Mesenchymal stem cell (in vitro differentiated cells and primary cell): Measurements from ENCODE around the gene CDK6.
A peak's percentile ranks its signal among the peaks of the same experiment; 100 is the strongest.

Experiments used
- DNase-seq: peaks from one replicate; pipeline ENCODE4 v3.0.0-alpha.2; 2013
- H2AFZ ChIP-seq: one replicate; pipeline ENCODE4 v1.6.1; 2013; ENCODE audit warnings: low read depth, mild to moderate bottlenecking, control low read depth, inconsistent platforms, low read length, moderate library complexity
- H2AK5ac ChIP-seq: 2 replicates; pipeline ENCODE4 v1.6.1; 2013; ENCODE audit warnings: low read length, moderate library complexity, mild to moderate bottlenecking, inconsistent platforms; ENCODE audit not compliant: severe bottlenecking
- H2BK120ac ChIP-seq: one replicate; pipeline ENCODE4 v1.6.1; 2013; ENCODE audit warnings: low read depth, mild to moderate bottlenecking, inconsistent platforms, low read length, moderate library complexity
- H2BK12ac ChIP-seq, 2 experiments: one replicate each; pipeline ENCODE4 v1.6.1; 2013; ENCODE audit warnings: inconsistent platforms in 2 of 2, low read length in 2 of 2, mild to moderate bottlenecking in 2 of 2, moderate library complexity in 2 of 2, control low read depth in 1 of 2
- H2BK15ac ChIP-seq: one replicate; pipeline ENCODE4 v1.6.1; 2013; ENCODE audit warnings: mild to moderate bottlenecking, low read depth, inconsistent platforms; ENCODE audit not compliant: poor library complexity, severe bottlenecking
- H2BK5ac ChIP-seq: 2 replicates; pipeline ENCODE4 v1.6.1; 2013; ENCODE audit warnings: low read depth, mild to moderate bottlenecking, low read length, control low read depth, inconsistent platforms; ENCODE audit not compliant: poor library complexity, severe bottlenecking
- H3K14ac ChIP-seq, 2 experiments: one replicate each; pipeline ENCODE4 v1.6.1; 2013; ENCODE audit warnings: inconsistent platforms in 2 of 2, low read length in 2 of 2, control low read depth in 1 of 2, mild to moderate bottlenecking in 1 of 2, moderate library complexity in 1 of 2
- H3K18ac ChIP-seq, 2 experiments: one replicate each; pipeline ENCODE4 v1.6.1; 2013; ENCODE audit warnings: inconsistent platforms in 2 of 2, low read length in 2 of 2, control low read depth in 1 of 2, low read depth in 1 of 2, mild to moderate bottlenecking in 1 of 2
- H3K23ac ChIP-seq, 2 experiments: one replicate each; pipeline ENCODE4 v1.6.1; 2013; ENCODE audit warnings: inconsistent platforms in 2 of 2, low read length in 2 of 2, mild to moderate bottlenecking in 2 of 2, moderate library complexity in 2 of 2, control low read depth in 1 of 2
- H3K27ac ChIP-seq: 2 replicates; pipeline ENCODE4 v1.5.1; 2013; ENCODE audit warnings: mild to moderate bottlenecking, moderate library complexity, low read length, control low read depth, inconsistent platforms; ENCODE audit not compliant: poor library complexity, severe bottlenecking
- H3K27me3 ChIP-seq, 2 experiments: 2 replicates each; pipeline versions ENCODE4 v1.6.1 to v1.7.0; 2013; ENCODE audit warnings: low read length in 2 of 2, mild to moderate bottlenecking in 2 of 2, moderate library complexity in 2 of 2, control low read depth in 1 of 2, inconsistent platforms in 1 of 2; ENCODE audit not compliant: control insufficient read depth in 1 of 2, insufficient read depth in 1 of 2
- H3K36me3 ChIP-seq, 2 experiments: 2 replicates each; pipeline versions ENCODE4 v1.6.1 to v1.7.0; 2013; ENCODE audit warnings: low read length in 2 of 2, control low read depth in 1 of 2, inconsistent platforms in 1 of 2, low read depth in 1 of 2, mild to moderate bottlenecking in 1 of 2; ENCODE audit not compliant: insufficient read depth in 2 of 2, control insufficient read depth in 1 of 2
- H3K4ac ChIP-seq, 2 experiments: one replicate each; pipeline ENCODE4 v1.6.1; 2013; ENCODE audit warnings: inconsistent platforms in 2 of 2, low read length in 2 of 2, mild to moderate bottlenecking in 2 of 2, moderate library complexity in 2 of 2, control low read depth in 1 of 2, low read depth in 1 of 2
- H3K4me1 ChIP-seq: 2 replicates; pipeline ENCODE4 v1.6.1; 2013; ENCODE audit warnings: low read depth, low read length, control low read depth; ENCODE audit not compliant: control insufficient read depth, insufficient read depth
- H3K4me2 ChIP-seq: 2 replicates; pipeline ENCODE4 v1.6.1; 2013; ENCODE audit warnings: low read length, mild to moderate bottlenecking, inconsistent platforms; ENCODE audit not compliant: poor library complexity, severe bottlenecking
- H3K4me3 ChIP-seq, 2 experiments: 2 replicates each; pipeline versions ENCODE4 v1.5.1 to v1.7.0; 2013; ENCODE audit warnings: low read length in 2 of 2, mild to moderate bottlenecking in 2 of 2, control low read depth in 1 of 2, low read depth in 1 of 2; ENCODE audit not compliant: insufficient read depth in 1 of 2
- H3K79me1 ChIP-seq: replicated peaks from 2 replicates; pipeline ENCODE4 v1.6.1; 2013; ENCODE audit warnings: mild to moderate bottlenecking, control low read depth, low read length, inconsistent platforms; ENCODE audit not compliant: poor library complexity, severe bottlenecking
- H3K9ac ChIP-seq: 2 replicates; pipeline ENCODE4 v1.7.0; 2013; ENCODE audit warnings: mild to moderate bottlenecking, low read length, moderate library complexity
- H3K9me3 ChIP-seq: 2 replicates; pipeline ENCODE4 v1.7.0; 2013; ENCODE audit warnings: mild to moderate bottlenecking, low read length; ENCODE audit not compliant: control insufficient read depth
- H4K8ac ChIP-seq: one replicate; pipeline ENCODE4 v1.6.1; 2013; ENCODE audit warnings: inconsistent platforms, mild to moderate bottlenecking, low read length, moderate library complexity
- H4K91ac ChIP-seq: one replicate; pipeline ENCODE4 v1.6.1; 2013; ENCODE audit warnings: mild to moderate bottlenecking, low read length, inconsistent platforms
- WGBS: methylation state at CpG from one replicate; pipeline ENCODE4 v1.1.7; 2013; ENCODE audit warnings: mixed read lengths; 5-methylcytosine and 5-hydroxymethylcytosine counted together

CDK6 gene

GRCh38 chr7:92769844-92770243 lies 66.5 kb downstream of the CDK6 start:
- no peak overlapping the region for H3K4me2 ChIP-seq
- H2BK120ac ChIP-seq = no peak overlapping the region
- no peak overlapping the region for H2BK5ac ChIP-seq
- no peak overlapping the region for H4K8ac ChIP-seq
- no peak overlapping the region for H2AK5ac ChIP-seq
- H3K9me3 ChIP-seq = no peaks in the 10 kb centered on the region
- H2BK12ac ChIP-seq = no peak overlapping the region
- H3K4me3 ChIP-seq = no peak overlapping the region
- no peak overlapping the region for H3K23ac ChIP-seq
- H2AFZ ChIP-seq = no peak overlapping the region
- WGBS = no CpG with 5 or more reads among the region's 1 CpG
- no peak overlapping the region for H3K4ac ChIP-seq
- no peak overlapping the region for H3K9ac ChIP-seq
- H3K27ac ChIP-seq = no peak overlapping the region
- peaks cover 0 to 21% of the 10 kb centered on the region in 2 experiments for H3K36me3 ChIP-seq
- no peak overlapping the region for H2BK15ac ChIP-seq
- DNase-seq = no peak
- peaks cover 3% of the 10 kb centered on the region for H3K4me1 ChIP-seq
- H3K14ac ChIP-seq = no peak overlapping the region
- peaks cover 2% of the 10 kb centered on the region for H3K79me1 ChIP-seq
- H3K27me3 ChIP-seq = no peaks in the 10 kb centered on the region
- H3K18ac ChIP-seq = no peak overlapping the region
- H4K91ac ChIP-seq = no peak overlapping the region

DNA sequence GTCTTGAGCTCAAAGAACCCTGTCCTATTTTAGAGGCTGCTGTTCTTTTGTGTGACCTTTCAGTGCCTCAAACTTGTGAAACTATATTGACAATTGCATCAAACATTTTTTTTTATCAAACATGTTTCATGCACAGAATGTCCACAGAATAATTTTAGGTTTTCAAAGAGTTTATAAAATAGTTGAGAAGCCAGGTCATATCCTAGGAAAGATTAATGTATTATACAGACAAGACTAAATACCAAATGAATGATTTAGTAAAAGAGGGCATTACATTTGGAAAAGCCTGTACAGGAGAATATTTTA lies 67.0 kb downstream of the CDK6 start:
- H3K18ac ChIP-seq = no peak overlapping the region
- no peaks in the 10 kb centered on the region for H3K27me3 ChIP-seq
- no peak overlapping the region for H3K27ac ChIP-seq
- H2AK5ac ChIP-seq = no peak overlapping the region
- no peak overlapping the region for H3K4me3 ChIP-seq
- H3K4me1 ChIP-seq = peaks cover 3% of the 10 kb centered on the region
- no peak overlapping the region for H2BK5ac ChIP-seq
- H2BK15ac ChIP-seq = no peak overlapping the region
- no peak for DNase-seq
- H3K23ac ChIP-seq = no peak overlapping the region
- H2BK120ac ChIP-seq = no peak overlapping the region
- H3K9me3 ChIP-seq = no peaks in the 10 kb centered on the region
- H2AFZ ChIP-seq = no peak overlapping the region
- H4K91ac ChIP-seq = no peak overlapping the region
- no peak overlapping the region for H3K4ac ChIP-seq
- no peak overlapping the region for H3K14ac ChIP-seq
- no peak overlapping the region for H3K9ac ChIP-seq
- H3K79me1 ChIP-seq = peaks cover 2% of the 10 kb centered on the region
- no peak overlapping the region for H2BK12ac ChIP-seq
- no peak overlapping the region for H3K4me2 ChIP-seq
- peaks cover 0 to 19% of the 10 kb centered on the region in 2 experiments for H3K36me3 ChIP-seq
- H4K8ac ChIP-seq = no peak overlapping the region

- Histone ChIP-seq H3K4me2 (no peak overlapping the region), H4K91ac (no peak overlapping the region), H2BK5ac (no peak overlapping the region), H3K4me1 (peaks cover 6% of the 10 kb centered on the region), H3K9ac (no peak overlapping the region), H3K27me3 (no peaks in the 10 kb centered on the region), H2AFZ (no peak overlapping the region), H3K9me3 (no peaks in the 10 kb centered on the region), H3K18ac (no peak overlapping the region), H3K4ac (no peak overlapping the region), H3K14ac (no peak overlapping the region), H2BK120ac (no peak overlapping the region), H2BK12ac (no peak overlapping the region), H3K23ac (no peak overlapping the region), H3K79me1 (peaks cover 2% of the 10 kb centered on the region), H2AK5ac (no peak overlapping the region), H2BK15ac (no peak overlapping the region), H3K4me3 (no peak overlapping the region), H4K8ac (no peak overlapping the region), H3K36me3 (peaks cover 0 to 14% of the 10 kb centered on the region in 2 experiments), H3K27ac (peak overlapping the region; percentile 2)
- 90% methylated on average over 5 of the region's 5 CpGs for WGBS
- peak; percentile 61 for DNase-seq
Measured at GRCh38 chr7:92768501-92769393, 67.6 kb downstream of the CDK6 start.

GRCh38 chr7:92767437-92767836 lies 68.9 kb downstream of the CDK6 start:
- peak overlapping the region; percentile 61 for H3K27ac ChIP-seq
- H3K4me1 ChIP-seq = peaks cover 6% of the 10 kb centered on the region
- H3K4me2 ChIP-seq = no peak overlapping the region
- H2BK15ac ChIP-seq = no peak overlapping the region
- no peak overlapping the region for H2AK5ac ChIP-seq
- H2AFZ ChIP-seq = no peak overlapping the region
- H4K91ac ChIP-seq = no peak overlapping the region
- H2BK12ac ChIP-seq = no peak overlapping the region
- no peak overlapping the region for H3K23ac ChIP-seq
- H3K9me3 ChIP-seq = no peaks in the 10 kb centered on the region
- H3K79me1 ChIP-seq = no peaks in the 10 kb centered on the region
- H4K8ac ChIP-seq = no peak overlapping the region
- H3K14ac ChIP-seq = no peak overlapping the region
- DNase-seq = peak; percentile 51
- no peak overlapping the region for H2BK120ac ChIP-seq
- no peak overlapping the region for H3K4ac ChIP-seq
- H3K27me3 ChIP-seq = no peaks in the 10 kb centered on the region
- H2BK5ac ChIP-seq = no peak overlapping the region
- peaks cover 0 to 5% of the 10 kb centered on the region in 2 experiments for H3K36me3 ChIP-seq
- H3K4me3 ChIP-seq = no peak overlapping the region
- no peak overlapping the region for H3K18ac ChIP-seq
- peak overlapping the region; percentile 72 for H3K9ac ChIP-seq
